HG02884 (cell line): ENCODE data around the gene EID1.
"Not testable (repeated sequence)": the region's sequence is repeated elsewhere in the genome, so short reads cannot be mapped to it uniquely, and the experiment has no call there.

ENCODE experiments used
- ATAC-seq: cut with Tn5 transposase; IDR thresholded peaks from one replicate; pipeline ENCODE4 v1.9.1; 2021; ENCODE audit warnings: mild to moderate bottlenecking, moderate library complexity; ENCODE audit not compliant: unreplicated experiment

The EID1 gene

DNA sequence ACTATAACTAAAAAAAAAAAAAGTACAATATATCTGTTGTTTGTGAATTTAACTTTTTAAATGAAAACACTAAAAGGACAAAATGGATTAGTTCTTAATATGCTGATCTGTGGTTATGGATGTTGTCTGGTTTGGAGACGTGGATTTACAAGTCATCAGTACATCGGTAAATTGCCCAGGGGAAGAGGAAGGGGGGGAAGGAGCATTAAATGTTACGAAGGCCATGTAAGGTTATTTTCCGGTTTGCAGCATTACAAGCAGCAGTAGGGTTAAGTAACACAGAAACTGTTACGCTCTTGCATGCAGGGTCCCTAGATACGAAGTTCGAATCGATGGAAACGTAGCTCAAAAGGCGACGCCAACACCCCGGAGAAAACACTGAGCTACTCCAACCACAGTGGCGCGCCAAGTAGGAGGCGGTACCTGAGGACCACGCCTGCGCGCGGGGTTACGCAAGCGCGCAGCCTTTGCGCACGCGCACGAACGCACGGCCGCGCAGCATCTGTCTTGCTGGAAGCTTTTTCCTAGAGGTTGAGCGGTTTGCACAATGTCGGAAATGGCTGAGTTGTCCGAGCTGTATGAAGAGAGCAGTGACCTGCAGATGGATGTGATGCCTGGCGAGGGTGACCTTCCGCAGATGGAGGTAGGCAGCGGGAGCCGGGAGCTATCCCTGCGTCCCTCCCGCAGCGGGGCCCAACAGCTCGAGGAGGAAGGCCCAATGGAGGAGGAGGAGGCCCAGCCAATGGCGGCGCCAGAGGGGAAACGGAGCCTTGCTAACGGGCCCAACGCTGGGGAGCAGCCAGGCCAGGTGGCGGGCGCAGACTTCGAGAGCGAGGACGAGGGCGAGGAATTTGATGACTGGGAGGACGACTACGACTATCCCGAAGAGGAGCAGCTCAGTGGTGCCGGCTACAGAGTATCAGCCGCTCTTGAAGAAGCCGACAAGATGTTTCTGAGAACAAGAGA, at the start of gene EID1:
Gene EID1 (plus strand): TSS at position 505 of the 966 bp plus-strand sequence. CDS start 43 bp downstream, at position 548.
- peak; percentile 92 for ATAC-seq

GRCh38 chr15:48828471-48828870, 49.5 kb upstream of the EID1 start:
- ATAC-seq: no peak

DNA sequence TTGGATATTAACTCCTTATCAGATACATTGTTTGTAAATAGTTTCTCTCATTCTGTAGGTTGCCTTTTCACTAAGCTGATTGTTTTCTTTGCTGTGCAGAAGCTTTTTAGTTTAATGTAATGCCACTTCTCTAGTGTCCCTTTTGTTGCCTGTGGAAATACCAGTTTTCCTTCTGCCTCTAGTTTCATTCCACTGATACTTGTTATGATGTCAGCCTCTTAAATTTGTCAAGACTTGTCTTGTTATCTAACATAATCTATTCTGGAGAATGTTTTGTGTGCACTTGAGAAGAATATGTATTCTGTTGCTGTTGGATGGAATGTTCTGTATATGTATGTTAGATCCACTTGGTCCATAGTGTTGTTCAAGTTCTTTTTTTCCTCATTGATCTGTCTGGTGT, 49.0 kb upstream of the EID1 start:
- no peak for ATAC-seq

- ATAC-seq: no peak
These were observed 45.3 kb upstream of the EID1 start for GRCh38 chr15:48832648-48833047.

GRCh38 chr15:48833526-48834239, 44.3 kb upstream of the EID1 start:
- no peak for ATAC-seq

GRCh38 chr15:48834756-48835155, 43.2 kb upstream of the EID1 start:
- ATAC-seq: no peak

GRCh38 chr15:48842501-48842900, 35.4 kb upstream of the EID1 start:
- ATAC-seq: no peak

GRCh38 chr15:48845123-48845522, 32.8 kb upstream of the EID1 start:
- ATAC-seq: no peak

DNA sequence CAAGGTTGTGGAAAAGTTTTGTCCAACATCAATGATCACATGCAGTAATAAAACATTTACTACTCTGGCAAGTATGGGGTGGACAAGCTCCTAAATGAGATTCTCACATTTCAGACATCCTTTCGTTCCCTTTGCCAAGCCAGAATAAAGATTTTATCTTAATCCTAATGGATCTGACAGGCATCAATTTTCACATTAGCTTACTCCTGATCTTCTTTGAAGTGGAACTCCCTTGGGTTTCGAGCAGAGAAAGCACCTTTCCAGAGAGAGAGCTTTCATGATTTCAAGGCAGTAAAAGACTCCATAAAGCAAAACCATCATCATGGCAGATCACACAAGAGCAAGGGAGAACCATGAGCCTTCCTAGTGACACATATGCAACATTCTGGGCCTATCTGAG, 27.3 kb upstream of the EID1 start:
- ATAC-seq: no peak

DNA sequence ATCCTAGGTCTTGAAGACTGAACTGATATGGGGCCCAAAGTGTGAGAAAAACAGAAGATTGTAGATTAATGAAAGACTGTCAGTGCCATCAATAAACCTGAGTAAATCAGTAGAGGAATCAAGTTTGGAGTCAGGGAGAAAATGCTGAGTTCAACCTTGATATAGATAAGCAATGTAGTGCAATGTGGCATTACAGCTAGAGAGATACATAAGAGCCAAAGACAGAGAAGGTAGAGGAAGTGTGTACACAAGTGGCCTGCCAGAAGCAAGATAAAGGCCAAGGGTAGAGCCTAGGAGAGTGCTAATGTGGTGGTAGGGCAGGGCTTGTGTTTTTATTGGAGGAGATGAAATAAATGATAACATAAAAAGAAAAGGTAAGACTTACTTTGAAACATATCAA, 26.0 kb upstream of the EID1 start:
- ATAC-seq: no peak

DNA sequence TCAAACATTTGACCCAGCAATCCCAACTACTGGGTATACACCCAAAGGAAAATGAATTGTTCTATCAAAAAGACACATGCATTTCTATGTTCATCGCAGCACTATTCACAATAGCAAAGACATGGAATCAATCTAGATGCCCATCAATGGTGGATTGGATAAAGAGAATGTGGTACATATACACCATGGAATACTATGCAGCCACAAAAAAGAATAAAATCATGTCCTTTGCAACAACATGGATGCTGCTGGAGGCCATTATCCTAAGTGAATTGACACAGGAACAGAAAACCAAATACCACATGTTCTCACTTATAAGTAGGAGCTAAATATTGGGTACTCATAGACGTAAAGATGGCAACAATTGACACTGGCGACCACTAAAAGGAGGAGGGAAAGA, 23.5 kb upstream of the EID1 start:
- ATAC-seq: not testable (repeated sequence)

DNA sequence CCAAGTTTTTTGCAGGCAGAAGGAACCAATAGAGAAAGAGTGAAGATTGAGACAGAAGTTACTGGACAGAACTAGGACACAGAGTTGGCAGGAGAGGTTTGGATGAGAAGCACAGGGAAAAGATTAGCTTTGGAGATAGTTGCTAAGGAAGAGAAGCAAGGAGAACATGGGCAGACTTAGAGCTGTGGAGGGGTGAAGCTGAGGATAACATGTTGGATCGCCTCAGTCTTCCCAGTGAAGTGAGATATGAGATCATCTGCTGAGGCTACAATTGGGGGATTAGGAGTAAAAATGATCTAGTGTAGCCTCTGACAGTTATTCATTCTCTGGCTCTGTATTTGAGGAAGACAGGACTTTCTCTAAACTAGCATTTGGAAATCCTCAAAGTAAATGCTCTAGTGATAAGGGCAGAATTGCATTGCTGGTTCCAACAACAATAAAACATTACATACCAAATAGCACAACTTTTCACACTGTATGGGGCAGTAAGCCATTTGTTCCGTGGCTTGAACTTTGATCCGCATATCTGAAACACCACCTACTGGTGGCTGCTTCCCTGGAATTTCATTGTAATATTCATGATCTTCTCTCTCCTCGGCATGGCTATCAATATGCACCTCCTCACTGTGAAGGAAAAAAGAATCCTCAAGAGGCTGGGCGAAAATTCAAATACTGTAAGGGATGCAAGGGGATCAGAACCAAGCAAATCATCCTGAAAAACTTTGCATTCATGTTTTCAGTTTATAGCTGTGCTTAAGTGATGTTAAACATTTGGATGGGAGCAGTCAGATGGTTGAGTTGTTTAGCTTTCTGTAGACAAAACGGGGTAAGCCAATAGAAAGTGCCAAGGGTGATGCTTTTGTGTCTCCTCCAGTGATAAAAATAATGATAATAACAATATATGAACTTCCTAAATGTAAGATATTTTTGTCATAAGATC, 22.2 kb upstream of the EID1 start:
- no peak for ATAC-seq

DNA sequence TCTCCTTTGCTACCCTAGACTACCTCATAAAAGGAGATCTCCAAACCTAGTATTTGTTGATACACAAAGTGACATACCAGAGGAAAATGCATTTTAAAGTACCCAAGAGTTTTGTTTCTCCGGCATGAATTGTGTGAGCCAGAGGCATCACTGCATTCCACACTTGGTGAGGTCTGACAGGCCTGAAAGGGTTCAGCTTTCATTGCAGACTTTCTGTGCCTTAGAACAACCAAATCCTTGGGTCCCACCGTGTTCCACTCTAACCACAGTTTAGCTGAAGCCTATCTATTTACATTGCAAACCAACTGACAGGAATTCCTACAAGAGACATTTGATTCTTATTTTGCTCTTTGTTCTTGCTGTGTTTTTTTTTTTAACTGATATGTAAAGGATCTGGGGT, 21.0 kb upstream of the EID1 start:
- ATAC-seq: no peak

DNA sequence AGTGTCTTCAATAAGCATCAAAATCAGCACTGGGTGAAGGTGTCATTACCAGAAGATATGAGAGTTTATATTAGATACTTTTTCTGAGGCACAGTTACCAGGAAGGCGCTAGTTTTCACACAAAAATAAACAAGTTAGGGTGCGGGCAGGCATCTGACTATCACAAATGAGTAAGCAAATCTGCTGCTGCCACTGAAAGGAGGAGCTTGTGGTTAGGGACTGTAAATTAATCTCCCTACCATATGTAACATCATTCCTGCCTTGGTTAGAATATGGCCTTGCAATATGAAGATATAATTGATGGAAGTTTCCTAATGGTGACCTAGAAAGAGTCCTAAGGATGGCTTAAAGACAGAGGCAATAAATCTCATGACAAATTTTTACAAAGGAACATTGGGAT, 19.5 kb upstream of the EID1 start:
- no peak for ATAC-seq

DNA sequence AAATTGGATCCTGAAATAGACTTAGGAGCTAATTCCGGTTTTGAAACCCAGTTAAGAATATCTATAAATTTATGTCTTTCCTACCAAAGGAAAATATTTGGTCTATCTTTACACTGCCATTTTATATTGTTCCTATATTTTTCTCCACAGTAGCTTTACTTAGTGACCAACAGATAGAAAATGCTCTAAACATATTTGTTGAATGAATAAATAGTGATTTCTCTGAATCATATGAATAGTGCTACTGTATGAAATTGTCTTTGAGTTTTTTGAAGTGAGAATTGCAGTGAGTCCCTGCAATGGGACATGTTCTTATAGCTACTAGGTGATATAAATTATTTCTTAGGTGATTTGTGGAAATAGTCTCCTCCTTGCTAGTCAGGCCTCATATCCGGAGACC, 18.5 kb upstream of the EID1 start:
- no peak for ATAC-seq

DNA sequence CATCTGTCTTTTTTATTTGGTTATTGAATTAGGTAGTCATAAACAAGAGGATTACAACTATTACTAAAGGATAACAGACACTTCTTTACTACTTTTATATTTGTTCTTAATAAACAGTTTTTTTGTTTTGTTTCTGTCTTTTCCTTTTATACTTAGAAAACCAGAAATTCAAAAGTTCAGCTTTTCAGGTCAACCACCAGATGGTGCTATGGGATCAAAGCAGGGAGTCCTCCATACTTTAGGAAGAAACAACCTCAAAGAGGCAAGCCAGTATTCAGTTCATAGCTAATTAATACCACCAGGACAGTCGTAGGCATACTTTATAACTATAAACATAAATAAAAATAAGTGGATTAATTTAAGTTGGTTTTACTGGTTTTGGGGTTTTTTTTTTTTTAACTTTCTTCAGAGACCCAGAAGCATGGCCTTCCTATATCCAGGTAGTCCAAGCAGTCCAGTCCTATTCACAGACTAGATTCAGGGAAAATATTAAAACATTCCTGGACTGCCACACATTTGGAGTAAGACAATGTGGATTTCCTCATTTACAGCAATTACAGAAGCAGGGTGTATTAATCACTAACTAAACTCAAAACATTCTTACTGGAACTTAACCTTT, 16.0 kb upstream of the EID1 start:
- no peak for ATAC-seq

DNA sequence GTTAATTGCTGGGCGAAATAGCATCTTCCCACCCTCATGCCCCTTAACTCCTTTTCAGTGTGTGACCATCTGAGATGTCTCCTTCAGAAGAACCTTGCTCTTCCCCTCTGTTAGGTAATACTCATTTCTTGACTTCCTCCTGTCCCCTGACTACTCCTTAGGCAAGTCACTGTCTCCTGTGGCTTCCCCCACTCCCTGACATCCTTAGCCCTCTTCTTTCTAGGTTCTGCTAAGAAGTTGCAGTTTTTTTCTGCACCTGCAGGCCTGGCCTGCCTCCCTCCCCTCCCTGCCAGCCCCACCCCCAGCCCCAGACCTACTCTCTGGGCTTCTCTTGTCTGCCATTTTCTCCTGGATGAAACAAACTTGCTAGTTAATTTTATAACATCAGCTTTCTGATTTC, 15.2 kb upstream of the EID1 start:
- ATAC-seq: no peak

- no peak for ATAC-seq
These were observed 12.4 kb upstream of the EID1 start for GRCh38 chr15:48865370-48866079.

GRCh38 chr15:48866141-48866563, 11.8 kb upstream of the EID1 start:
- ATAC-seq: no peak

GRCh38 chr15:48868023-48868422, 9.9 kb upstream of the EID1 start:
- no peak for ATAC-seq
